ENCODE measurements around the gene NUDT14.

Gene NUDT14

DNA sequence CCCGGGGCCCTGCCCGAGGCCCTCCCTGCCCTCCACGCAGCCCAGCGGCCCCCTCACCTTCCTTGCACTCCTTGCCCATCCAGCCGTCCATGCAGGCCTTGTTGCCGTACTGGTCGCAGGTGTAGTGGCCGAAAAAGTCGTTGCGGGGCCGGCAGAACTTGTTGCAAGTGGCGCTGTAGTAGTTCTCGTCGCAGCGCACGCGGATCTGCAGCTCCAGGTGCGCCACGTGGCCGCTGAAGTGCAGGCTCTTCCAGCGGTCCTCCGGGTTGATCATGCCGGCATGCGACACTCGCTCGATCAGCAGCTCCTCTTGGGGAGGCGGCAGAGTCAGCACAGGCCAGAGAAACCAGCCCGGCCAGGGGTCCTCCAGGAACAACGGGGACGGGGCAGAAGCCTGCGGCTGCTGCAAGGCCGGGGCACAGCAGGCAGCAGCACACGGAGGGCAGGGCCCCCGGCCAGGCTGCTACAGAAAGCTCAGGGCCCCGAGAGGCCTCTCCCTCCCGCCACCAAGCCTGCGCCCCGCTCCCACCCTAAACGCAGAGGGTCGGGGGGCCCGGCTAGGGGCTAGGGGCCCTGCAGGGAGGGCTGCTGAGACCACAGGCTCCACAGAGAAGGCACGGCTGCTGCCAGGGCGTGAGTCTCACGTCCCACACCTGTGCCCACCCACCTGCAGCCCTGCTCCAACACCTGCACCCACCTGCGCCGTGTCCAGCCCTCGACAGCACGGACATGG is 25.3 kb downstream of the NUDT14 start:
- DNase-seq = no peak

DNA sequence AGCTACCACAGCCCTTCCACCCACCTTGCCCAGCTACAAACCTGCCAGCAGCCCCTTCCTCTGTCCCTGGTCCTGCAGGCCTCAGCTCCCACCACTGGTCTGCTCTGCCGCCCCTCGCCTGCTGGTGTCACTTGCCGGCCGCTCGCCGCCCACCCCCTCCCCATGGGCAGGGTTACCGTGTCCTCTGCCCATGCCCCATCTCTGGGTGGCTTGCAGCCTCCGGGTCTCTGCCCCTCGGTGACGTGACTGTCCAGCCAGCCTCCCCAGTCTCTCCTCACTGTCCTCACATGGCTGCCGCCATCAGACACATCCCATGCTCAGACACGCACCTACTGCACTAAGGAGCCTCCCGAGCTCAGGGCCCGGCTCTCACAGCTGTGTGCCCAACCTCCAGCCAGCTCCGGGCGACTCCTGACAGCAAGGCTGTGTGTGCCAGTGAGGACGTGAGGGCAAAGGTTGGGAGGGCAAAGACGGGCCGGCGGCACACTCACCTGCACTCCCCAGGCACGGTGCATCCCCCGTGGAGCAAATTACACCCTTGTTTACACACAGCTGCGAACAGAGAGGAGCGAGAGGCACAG is 26.0 kb downstream of the NUDT14 start:
- no peak for DNase-seq

DNA sequence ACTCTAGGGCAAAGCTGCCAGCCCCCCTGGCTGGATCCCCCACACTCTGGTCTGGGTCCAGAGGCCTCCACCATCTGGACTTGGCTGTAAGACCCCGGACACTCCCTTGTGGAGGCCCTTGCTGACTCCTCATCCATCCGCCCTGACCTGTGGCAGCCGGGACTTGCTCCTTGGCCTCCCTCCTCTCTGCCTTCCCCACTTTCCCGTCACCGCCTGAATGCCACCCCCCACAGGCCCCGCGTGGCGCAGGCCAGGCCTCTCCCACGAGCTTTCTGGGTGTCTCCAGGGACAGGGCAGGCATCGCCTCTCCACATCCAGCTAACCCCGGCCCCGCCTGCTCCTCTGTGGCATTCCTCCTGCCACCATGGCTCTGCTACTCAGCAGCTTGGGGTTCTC is 26.6 kb downstream of the NUDT14 start:
- no peak for DNase-seq

DNA sequence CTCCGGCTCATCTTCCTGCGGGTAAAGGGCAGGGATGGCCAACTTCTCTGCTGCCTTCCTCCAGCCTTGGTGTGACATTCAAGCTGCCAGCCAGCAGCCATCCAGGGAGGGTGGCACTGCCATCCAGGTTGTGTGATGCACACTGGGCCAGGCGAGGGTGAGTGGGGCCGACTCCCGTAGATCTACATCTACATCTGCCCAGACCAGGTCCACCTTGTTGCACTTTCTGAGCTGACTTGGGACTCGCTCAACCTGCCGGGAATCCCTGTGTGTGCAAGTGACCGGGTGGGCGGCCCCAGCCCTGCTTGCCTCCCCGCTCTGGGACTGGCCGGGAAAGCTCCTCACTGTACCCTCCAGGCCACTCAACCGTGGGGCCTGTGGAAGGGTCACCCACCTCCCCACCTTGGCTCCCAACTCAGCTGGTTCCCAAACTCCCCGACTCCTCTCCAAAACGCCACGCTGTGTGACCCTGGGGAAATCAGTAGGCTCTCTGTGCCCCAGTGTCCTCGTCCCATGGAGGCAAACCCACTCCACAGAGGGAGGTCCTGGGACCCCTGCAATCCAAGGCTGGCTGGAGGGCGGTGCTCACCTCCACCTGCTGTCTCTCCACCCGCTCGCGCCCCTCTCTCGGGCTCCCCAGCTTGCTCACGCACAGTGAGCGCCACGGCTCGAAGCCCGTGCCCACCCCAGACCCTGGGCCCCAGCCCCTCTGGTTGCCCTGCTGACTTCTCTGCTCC is 27.2 kb downstream of the NUDT14 start:
- no peak for DNase-seq

DNA sequence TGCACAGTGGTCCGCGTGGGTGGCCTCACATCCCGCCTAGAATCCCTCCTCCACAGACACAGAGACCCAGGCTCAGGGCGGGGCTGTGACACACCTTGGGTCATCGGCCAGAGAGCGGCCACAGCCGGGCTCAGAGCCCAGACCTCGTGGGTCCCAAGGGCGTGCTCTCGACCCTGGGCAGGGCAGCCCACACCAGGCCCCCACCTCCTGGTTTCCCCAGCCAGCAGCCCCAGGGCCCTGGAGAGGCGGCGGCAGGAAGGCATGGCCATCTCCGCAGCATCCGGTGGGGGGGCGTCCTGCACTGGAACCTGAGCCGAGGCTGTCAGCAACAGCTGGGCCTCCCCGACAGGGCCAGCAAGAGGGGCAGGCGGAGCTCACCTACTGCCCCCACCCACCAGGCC is 27.8 kb downstream of the NUDT14 start:
- DNase-seq = no peak

DNA sequence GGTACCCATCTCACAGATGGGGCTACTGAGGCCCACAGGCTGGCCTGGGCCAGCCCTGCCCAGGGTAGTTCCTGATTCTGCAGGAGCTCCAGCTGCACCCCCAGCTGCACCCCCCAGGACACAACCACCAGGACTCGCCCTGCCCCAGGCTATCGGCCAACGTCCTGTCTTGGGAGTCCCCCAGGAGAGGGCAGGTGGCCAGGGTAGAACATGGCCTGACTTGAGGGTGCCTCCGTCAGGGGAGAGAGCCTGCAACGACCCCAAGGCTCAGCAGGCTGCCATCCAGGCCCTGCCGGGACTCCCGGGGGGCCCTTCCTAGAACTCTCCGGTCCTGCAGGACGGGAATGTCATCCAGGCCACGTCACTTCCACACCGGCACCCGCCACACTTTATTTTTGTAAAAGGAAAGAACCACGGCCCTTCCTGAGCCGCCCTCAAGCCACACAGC is 28.3 kb downstream of the NUDT14 start:
- DNase-seq = no peak

DNA sequence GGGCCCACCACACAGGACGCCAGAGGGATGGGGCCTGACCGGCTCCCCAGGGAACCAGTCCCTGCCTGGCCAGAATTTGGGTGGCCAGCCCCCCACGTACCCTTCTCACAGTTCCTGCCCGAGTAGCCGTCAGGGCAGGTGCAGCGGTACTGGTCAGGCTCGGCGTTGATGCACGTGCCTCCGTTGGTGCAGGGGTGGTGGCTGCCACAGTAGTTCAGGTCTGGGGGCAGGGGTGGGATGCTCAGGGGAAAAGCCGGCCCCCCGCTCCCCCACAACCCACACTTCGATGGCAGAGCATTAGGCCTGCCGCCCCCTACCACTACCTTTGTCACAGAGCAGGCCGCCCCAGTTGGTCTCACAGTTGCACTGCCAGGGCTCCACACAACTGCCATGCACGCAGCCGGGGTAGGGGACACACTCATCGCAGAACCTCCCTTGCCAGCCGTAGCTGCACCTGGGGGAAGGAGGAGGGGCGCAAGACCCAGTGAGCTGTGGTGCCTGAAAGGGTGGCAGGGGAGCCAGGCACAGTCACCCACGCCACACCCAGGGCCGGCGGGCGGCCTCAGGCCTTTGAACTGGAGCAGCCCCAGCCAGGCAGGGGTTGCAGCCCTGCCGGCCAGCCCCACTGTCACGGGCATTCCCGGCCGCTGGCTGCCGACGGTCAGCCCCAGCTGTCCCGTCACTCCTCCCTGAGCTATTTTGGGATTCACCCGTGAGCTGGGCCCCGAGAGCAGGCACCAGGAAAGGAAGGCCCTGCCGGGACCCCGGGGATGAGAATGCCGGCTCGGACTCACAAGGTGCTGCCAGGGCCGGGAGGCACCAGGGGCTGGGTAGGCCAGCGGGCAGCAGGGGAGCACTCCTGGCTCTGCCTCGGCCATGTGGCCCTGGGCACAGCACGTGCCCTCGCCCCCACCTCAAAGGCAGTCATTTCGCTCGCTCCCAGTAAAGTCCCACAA is 29.0 kb downstream of the NUDT14 start:
- DNase-seq = no peak

DNA sequence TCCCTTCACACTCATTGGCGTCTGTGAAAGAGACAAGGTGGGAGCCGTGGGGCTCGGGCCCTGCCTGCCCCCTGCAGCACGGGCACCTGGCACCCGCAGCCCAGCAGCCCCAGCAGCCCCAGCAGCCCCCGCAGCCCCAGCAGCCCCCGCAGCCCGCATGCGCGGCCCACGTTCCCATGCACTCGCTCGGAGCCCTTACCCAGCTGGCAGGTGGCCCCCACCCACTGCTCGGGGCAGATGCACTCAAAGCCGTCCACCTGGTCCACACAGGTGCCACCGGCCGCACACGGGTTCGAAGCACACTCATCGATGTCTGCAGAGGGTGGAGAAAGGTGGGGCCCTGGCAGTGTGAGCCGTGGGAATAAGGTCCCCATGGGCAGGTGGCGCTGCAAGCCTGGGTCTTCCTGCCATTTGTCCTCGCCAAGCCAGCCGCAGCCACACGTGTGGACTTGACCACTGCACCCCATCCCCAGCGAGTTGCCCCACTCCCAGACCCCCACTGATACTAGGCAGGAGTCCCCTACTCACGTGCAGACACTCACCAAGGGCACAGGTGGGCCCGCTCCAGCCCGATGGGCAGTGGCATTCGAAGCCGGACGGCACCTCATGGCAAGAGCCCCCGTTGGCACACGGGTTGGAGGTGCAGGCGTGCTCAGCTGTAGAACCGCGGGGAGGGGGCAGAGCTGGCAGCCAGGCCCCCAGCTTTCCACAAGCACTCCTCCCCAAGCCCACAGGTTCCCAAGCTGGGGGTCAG is 29.9 kb downstream of the NUDT14 start:
- DNase-seq = no peak

DNA sequence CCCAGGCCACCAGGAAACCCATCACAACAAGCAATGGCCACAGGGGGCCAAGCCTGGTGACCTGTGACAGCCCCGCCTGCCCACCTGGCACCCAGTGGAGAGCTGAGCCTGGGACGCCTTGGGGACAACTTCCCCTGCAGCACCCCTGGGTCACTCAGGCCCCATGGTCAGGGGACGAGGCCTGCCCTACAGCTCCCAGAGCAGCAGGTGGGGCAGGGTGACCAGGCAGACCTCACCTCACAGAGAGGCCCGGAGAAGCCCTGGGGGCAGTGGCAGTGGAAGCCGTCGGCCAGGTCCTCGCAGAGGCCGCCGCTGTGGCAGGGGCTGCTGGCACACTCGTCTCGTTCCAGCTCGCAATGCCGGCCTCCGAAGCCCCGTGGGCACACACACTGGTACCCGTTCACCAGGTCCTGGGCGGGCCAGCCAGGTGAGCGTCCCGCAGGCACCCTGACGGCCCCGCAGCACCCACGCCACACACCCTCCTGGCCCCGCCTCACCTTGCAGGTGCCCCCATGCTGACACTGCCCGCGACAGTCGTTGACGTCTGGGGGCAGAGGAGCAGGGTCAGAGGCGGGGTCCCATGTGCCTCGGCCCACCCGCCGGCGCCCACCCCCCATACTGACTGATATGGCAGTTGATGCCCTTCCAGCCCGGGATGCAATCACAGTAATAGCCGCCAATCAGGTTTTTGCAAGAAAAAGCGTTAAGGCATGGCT is 30.6 kb downstream of the NUDT14 start:
- DNase-seq = no peak

DNA sequence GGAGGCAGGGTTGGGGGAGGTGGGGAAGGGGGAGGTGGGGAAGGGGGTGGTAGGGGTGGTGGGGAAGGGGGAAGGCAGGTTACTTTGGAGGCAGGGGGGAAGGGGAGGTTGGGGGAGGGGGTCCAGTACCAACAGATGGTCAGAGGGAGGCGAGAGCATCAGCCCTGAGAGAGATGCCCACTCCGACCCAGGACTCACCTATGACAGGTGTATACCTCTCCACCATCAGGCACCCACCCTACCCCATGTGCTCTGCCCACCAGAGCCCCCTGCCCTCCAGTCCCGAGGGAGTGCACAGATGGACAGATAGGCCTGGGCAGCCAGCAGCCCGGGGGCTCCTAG is 31.1 kb downstream of the NUDT14 start:
- no peak for DNase-seq

DNA sequence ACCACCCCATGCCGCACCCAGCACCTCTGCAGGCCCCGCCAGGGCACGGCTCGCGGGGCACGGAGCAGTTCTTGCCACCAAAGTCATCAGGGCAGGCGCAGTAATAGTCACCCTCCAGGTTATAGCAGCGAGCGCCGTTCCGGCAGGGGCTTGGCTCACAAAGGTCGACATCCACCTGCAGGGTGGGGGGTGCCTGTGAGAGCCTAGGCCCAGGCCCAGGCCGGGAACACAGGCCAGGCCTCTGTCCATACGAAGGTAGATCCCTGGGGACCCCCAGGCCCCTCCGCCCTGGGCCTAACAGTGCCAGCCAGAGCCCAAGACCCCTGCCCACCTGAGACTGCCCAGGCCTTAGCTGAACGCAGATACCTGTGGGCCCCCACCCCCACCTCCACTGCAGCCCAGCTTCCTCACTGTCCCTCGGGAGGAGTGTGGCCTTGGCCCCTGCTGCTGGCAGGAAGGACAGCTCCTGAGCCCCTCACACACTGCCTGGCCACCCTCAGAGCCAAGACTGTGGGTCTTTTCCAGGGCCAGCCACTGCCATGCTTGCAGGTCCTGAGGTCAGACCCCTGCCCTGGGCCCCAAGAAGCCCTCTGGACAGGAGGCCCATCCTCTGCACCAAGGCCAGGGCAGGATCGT is 31.8 kb downstream of the NUDT14 start:
- no peak for DNase-seq

DNA sequence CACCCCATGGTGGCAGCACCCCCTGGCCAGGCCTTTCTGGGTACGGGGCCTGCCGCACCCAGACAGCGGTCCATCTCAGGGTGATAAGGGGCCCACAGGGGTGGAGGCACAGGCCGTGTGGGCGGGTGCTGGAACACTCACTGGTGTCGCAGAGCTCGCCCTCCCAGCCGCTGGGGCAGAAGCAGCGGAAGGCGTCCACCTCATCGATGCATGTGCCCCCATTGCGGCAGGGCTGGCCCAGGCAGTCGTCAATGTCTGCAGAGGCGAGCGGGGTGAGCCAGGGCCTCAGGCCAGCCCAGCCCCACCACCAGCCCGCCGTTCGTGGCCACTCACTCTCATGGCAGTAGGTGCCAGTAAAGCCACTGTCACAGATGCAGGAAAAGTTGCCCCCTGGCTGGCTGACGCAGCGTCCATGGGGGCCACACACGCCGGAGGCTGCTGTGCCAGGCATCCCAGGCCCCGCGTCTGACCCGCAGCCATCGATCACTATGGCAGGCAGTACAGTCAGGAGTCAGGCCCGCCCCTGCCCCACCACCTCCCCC is 32.4 kb downstream of the NUDT14 start:
- no peak for DNase-seq

DNA sequence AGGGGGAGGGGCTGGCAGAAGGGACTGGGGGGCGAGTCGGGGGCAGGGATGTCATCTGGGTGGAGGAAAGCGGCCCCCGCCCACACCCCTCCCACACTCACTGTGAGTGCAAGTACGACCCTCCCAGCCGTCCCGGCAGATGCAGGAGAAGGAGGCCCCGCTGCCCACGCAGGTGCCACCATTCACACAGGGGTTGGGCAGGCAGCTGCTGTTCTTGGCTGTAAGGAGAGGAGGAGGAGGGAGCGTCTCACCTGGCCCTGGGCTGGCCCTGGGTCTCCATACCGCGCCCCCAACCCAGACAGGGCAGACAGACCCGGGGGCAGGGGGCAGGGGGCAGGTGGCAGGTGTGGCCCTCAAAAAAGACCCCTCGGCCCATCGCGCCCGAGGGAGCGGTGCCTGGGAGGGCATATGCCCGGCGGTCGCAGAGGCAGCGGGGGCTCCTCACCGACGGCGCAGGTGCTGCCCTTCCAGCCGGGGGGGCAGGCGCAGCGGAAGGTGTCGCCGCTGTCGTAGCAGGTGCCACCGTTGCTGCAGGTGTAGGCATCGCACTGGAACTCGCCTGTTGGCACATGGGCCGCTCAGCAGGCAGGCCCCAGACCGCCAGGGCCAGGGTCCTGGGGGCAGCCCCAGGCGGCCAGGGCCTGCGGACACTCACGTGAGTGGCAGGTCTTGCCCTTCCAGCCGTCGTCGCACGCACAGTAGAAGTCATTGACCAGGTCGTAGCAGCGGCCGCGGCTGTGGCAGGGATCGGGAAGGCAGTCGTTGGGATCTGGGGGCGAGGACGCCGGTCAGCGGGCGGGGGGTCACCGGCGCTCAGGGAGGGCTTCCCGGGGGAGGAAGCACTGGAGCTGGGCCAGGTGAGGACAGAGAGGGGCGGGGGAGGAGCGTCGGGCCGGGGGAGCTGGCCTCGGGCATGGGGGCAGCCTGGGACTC is 33.2 kb downstream of the NUDT14 start:
- DNase-seq = no peak

DNA sequence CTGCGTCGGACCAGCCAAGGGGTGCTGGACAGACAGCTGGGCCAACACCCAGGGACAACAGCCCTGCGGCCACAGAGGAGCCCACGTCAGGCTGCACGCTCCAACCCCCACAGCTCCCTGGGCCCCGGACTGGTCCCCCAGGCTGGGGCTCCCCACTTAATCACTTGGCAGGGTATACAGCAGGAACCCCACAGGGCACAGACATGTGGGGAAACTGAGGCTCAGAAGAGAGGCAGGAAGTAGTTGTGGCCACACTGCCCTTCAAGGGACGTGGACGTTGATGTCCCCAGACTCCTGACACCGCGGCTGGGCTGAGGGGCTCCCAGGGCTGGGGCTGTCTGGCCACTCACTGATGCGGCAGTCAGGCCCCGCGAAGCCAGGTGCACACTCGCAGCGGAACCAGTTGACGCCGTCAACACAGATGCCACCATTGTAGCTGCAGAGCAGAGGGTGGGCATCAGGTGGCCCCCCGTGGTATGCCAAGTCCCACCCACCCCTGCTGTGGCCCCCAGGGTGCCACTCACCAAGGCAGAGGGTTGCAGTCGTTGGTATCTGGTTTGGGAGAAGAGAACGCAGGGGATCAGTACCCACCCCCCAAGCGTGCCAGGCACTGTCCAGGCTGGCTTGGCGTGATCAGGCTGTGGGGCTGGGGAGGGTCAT is 34.0 kb downstream of the NUDT14 start:
- DNase-seq = no peak

DNA sequence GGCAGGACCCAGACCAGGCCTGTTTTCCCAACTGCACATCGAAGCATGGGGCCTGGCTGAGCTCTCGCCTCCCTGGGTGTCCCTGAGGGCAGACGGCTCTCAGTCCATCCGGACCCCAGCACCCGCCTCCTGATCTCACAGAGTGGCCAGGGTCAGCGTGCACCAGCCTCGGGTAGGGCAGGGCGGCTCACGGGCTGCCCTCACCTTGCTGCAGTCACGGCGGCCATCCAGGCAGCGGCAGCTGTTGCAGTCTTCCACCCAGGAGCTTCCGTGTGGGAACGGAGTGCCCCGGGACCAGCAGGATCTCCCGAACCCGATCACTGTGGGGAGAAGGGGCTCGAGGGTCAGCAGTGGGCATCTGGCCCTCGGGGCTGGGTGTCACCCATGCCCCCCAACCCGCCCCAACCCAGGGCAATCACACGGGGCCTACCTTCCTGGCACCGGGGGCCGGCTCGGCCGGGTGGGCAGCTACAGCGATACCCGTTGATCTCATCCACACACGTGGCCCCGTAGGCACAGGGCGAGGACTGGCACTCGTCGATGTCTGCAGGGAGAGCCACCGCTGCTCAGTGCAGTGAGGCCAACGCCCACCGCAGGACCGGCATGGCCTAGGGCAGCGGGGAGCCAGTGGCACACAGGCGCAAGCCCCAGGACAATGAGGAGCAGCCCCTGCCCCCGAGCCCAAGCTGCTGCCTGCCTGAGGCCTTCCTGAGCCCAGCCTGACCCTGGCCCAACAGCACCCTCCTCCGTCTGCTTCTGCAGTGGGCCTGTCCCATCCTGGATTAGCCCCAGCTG is 34.7 kb downstream of the NUDT14 start:
- DNase-seq = no peak

DNA sequence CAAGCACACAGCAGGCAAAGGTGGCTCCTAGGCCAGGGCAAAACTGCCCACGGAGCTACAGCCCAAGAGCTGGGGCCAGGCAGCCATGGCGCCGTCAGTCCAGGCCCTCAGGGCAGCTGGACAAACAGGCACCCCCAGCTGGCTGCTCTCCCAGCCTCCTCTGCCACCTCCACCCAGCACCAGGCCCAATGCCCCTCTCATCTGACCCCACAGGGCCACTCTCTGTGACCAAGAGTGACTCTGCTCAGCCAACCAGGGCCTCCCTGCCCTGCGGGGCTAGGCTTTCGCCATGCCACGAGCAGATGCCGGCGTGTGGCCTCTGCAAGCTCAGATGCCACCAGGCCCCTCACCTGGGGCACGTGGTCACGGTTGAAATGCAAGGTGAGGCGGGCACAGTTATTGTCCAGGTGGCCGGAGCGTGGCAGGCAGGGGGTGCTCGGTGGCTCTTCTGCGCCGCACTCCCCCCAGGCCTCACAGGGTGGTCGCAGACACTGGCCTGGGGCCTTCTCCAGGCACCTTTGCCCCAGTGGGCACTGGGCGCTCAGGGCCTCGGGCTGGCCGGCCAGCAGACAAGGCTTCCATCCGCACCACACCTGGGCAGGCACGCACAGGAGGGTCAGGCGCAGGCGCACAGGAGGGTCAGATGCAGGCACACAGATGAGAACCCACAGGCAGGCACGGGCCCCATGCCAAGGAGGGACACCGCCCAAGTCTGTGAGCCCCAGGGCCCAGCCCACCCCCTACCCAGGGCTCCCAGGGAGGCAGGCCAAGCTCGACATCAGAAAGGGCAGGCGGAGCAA is 35.5 kb downstream of the NUDT14 start:
- DNase-seq = no peak

DNA sequence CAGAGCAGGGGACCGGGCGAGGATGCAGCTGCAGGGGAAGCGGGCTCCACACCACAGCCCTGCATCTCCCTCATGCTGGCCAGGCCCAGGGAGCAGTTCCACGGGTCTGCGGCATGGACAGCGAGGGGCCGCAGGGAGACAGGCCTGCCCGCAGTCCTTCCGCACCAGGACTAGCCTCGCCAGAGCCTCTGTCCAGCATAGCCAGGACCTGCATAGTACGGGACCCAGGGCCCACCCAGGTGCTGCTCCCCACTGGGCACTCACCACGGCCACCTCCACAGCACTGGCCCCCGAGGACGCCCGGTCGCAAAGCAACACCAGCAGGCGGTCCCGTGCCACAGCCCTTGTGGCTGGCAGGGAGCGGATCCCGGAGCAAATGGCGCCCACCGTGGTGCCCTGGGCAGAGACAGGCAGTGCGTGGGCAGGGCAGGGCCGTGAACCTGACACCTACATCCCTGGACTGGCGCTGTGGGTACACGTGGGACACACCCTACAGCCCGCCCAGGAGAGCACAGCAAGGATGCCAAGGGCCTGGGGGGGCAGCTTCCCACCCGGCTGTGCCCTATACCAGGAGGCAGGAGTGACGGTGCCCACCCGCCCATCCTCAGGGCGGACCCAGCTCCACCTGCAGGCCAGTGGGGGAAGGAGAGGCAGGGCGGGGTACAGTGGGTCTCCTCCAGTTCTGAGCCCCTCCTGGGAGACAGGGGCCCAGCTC is 36.3 kb downstream of the NUDT14 start:
- no peak for DNase-seq
